GM21526 (cell line): Measurements from ENCODE around the gene RAB13.
A peak's percentile ranks its signal among the peaks of the same experiment; 100 is the strongest.

ENCODE experiments used
- ATAC-seq: cut with Tn5 transposase; IDR thresholded peaks from one replicate; pipeline ENCODE4 v1.9.1; 2021; ENCODE audit warnings: moderate library complexity; ENCODE audit not compliant: unreplicated experiment, low FRiP score

RAB13 gene

DNA sequence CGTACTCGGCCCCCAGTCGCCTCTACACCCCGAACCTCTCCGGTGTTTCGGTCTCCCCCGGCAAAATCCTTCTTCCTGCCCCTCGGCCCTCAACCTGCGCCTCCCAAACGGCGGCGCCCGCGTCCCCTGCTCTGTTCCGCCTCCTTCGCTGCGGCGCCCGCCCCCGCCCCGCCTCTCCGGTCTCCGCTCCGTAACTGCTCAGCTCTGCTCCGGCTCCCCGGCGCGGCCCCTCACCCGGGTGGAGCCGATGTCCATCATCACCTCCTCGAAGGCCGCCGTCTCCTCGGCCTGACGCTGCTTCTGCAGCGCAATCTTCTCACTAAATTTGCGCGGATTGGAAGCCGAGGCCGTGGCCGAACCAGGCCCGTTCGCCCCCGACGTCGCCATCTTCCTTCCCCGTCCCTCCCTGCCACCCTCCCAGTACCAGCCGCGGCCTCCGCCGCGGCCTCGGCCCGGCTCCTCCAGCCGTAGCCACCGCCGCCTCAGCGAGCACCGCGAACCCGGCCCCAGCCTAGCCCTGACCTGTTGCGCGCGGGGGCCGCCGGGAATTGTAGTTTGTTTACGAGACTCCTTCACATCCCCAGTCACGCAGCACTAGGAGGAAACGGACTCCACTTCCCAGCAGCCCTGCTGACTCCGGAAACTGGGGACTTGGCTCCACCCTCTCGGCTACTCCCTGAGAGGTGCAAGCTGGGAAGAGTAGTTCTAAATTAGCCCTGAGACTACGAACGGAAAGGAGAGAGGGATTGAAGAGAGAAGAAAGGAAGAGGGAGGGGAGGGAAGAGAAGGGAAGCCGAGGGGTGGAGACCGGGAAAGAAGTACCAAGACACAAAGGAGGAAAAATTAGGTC is 27.8 kb downstream of the RAB13 start, which contains the start of gene CRTC2:
TSS of gene CRTC2 (minus strand) at position 502 of the 850 bp plus-strand sequence. CDS start at position 387, 115 bp downstream.
- ATAC-seq: peak; percentile 57

DNA sequence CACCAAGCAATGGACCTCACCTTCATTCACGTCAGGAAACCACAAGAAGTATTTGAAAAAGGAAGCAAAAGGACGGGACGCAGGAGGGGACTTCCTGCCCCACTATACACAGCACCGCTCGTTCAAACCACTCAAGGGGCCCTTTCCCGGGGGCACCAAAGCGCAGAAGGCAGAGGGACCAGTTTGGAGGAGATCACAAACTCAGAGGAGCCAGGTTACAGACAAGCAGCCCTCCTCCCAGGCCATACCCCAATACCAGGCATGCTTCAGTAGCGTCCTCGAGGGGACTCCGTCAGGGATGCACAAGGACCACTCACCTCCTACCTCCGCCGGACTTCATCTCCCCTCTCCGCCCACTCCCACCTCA is 28.4 kb downstream of the RAB13 start:
- peak; percentile 10 for ATAC-seq

GRCh38 chr1:153956997-153957715 is 29.0 kb downstream of the RAB13 start:
- ATAC-seq: no peak

- ATAC-seq: no peak
These were observed 31.3 kb downstream of the RAB13 start for GRCh38 chr1:153954826-153955225.

- no peak for ATAC-seq
These were observed 32.2 kb downstream of the RAB13 start for GRCh38 chr1:153953859-153954365.

DNA sequence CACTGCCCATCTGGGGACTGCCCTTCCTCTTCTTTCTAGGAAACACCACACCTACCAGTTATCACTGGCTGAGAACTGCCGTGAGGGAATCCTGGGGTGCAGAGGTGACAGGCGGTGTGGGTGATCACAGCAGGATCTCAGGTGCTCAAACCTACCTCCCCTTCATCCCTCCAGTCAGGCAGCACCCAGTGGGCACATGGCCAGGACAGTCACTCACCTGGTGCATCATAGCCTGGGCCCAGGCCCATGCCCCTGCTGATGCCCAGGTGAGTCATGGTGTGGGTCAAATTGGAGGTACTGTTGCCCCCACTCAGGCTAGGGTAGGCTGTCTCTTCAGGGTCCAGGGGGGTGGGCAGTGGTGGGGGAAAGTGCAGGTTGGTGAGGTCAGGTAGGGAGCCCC is 34.3 kb downstream of the RAB13 start:
- no peak for ATAC-seq

DNA sequence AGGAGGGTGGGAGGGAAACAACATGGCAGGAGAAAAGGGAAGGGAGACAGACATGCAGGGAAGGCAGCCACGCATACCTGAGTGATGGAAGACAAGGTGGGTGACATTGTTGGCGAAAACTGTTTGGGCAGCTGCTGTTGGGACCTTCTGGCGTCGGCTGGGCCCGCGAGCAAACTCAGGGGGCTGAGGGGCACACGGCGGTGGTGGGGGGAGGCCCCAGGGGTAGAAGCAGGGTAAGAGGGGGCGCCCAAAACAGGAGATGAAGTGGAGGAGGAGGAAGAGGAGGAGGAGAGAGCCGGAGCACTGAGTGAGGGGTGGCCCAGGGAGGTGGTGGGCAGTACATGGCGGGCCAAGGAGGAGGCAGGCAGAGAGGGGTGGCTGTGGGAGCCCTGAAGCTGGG is 35.0 kb downstream of the RAB13 start:
- ATAC-seq: no peak

DNA sequence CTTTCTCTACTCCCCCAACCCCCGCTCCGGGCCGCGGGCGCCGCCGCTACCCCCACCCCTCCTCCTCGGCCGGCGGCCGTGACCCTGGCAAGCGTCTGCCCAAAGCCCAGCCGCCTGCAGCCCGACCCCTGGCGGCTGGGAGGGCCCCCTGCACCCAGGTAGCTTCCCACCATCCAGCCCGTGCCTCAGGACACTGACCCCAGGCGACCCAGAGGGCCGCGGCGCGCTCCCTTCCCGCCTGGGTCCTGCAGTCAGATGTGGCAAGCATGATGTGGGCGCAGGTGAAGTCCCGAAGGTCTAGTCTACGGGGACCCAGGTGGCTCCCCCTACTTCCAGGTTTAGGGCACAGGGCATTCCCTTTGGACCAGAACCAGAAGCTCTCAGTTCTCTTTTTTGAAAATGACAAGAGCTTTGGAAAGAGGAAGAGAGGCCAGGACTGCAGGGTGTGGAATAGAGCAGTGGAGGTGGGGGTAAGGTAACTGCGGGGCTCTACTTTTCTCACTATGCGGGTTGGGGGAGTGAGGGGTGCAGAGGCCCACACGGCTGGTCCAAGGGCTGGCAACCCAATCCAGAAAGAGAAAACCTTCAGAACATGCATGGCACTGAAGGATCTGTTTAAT is 39.4 kb downstream of the RAB13 start, which contains the start of gene DENND4B:
TSS of gene DENND4B (minus strand) at position 97 of the 620 bp plus-strand sequence. CDS start 2,344 bp downstream, outside the sequence.
- peak; percentile 48 for ATAC-seq

DNA sequence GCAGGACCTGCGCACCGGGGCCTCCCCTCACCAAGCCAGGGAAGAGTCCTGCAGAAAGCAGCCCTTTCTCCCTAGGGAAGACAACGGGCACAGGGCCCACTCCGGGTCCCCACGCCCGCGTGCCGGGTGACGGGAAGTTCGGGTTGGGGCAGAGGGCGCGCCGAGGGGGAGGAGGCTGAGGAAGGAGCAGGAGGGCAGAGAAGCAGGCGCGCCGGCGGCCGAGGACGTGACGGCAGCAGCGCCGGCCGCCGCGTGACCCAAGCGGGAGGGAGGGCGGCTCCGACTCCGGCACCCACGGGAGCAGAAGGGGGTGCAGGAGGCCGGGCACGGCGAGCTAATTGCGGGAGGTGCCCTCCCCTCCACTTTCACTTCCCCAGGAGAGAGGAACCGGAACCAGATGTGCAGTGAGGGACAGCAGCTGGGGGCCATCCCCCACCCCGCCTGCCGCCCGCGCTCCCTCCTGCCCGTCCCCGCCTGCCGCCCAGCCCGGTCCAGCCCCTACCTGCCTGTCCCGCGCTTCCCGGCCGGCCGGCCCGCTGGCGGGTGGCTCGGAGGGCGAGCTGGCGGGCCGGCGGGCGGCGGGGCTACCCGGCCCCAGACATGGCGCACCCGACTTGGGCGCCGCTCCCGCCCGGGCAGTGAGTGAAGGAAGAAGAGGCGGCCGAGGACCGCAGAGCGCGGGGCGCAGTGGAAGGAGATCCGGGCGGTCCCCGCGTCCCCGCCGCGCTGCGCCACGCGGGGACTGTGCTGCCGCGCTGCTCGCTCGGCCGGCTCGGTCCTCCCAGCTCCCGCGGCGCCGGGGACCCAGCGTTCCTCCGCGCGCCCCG is 40.1 kb downstream of the RAB13 start:
- peak; percentile 47 for ATAC-seq

DNA sequence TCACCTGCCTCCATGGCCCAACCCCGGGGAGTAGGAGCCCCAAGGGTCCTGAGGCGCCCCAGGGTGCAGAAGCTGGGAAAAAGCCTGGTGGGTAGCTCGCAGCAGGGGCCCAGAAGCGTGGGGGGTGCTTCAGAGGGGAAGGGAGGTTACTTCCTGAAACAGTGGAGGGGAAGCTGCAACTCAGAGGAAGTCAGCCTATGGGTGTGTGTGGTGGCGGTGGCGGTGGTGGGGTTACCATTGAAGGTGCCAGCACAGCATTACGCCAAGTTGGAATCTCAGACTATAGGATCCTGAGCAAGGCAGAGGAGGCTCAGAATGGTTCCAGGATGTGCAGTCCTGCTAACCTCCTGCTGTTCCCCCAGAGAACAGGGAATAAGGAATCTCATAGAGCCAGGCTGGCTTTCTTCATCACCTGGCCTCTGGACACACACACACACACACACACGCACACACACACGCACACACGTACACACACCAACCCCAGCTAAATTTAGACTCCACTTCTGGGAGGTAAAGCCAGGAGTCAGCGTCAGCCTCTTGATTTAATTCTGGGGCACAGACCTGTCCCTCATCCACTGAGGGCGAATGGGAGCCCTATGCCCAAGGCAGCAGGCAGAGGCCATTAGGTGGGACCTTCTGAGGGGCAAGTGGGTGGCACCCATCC is 40.9 kb downstream of the RAB13 start:
- ATAC-seq: peak; percentile 27

- ATAC-seq: no peak
These were observed 41.4 kb downstream of the RAB13 start for GRCh38 chr1:153944827-153945117.

DNA sequence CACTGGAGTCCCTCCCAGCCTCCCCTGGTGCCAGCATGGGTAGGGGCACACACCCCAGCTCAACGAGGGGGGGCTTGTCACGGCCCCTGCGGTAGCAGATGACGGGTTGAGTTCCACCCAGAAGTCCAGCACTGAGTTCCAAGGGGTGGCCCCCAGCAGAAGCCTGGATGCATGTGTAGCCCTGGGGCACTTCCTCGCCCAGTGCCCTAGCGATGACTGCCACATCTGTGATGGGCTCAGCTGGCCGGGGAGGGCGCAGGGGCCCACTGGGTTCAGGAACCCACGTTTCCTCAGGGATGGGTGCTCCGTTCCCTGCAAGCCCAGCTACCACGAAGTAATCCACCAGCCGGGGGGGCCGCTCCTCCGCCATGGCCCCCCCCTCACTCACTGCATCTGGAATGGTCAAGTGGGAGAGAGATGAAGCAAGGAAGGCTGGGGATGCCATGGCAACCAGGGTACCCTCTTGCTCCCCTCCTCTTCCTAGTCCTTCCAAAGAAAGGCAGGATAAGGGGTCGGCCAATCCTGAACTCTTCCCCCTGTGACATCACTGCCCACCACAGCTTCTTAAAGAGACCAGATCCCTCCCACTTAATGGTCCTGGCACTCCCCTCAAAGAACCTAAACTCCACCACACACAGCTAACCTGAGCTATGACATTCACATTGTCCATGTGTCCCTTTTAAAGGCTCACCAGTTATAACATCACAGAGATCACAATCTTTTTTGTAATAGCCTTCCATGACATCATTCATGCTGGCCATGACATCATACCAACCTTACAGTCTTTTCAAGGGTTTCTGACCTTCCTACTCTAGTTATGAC is 41.9 kb downstream of the RAB13 start:
- ATAC-seq: no peak

- no peak for ATAC-seq
These were observed 43.2 kb downstream of the RAB13 start for GRCh38 chr1:153942766-153943549.

- ATAC-seq: no peak
These were observed 44.1 kb downstream of the RAB13 start for GRCh38 chr1:153941826-153942725.

- ATAC-seq: no peak
These were observed 45.4 kb downstream of the RAB13 start for GRCh38 chr1:153940756-153941155.

DNA sequence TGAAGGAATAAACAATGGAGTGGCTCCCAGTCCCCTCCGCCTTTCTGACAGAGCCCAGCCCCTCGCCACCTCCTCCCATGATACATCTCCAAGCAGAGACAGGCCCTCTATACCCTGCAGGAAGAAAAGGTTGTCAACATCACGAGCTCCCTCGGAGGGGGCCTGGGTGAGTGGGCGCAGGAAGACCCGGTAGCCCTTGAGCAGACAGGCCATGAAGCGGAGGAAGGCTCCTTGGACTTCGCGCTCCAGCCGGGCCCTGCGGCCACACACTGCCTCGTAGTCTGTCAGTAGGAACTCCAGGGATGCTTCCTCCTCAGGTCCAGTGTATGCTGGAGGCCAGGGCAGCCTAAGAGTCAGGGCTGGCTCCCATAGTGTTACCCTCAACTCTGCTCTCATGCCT is 46.7 kb downstream of the RAB13 start:
- ATAC-seq: no peak

DNA sequence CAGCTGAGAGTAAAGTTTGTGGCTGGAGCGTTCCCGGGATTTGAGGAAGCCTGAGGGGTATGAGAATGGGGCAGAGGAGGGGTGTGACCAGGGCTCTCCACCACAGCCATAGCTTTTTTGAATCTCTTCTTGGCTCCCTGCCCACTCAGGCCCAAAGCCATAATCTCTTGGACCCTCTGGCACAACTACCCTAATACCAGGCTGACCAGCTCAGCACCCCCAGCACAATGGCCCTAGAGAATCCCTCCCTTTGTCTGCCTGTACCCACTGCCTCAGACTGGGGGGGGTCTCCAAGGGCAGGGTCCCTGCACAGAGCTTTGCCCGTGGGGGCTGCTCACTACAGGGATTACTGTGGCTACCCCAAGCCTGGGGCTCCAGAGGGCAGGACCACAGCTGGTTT is 47.1 kb downstream of the RAB13 start:
- no peak for ATAC-seq
